Measurements from ENCODE around the gene HAGH. TPM values are rescaled to one million over a fixed set of nuclear protein-coding genes. Genes with fewer than 3 reads are reported as not detected.

The HAGH gene
- total RNA-seq, 1 donor from 2014 or later = 35.9 TPM

DNA sequence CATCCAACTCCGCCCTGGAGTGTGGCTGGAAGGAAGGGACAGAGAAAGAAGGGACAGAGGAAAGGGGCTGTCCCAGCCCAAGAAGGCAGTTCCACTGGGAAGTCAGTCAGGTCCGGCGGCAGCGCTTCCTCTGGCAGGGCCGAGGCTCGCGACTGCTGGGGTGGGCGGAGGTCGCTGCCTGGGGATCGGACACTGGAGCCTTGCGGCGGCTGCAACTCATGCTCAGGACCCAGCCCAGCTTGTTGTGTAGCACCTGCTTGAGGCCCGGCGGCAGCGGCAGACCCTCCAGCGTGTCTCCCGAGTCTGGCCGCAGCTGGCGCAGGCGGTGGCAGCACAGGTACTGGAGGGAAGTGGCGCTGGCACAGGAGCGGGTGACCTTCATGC is 49.6 kb downstream of the HAGH start:
- Histone ChIP-seq H2AFZ (ENCODE audit: low read depth, low read length) (no peak overlapping the region), H3K9me3 (ENCODE audit: insufficient read depth, low read depth, low read length) (no peaks in the 10 kb centered on the region), H3K9ac (ENCODE audit: low read length) (no peak overlapping the region), H4K20me1 (ENCODE audit: insufficient read depth, low read length) (peaks cover 48% of the 10 kb centered on the region), H3K4me2 (ENCODE audit: low read length) (no peak overlapping the region), H3K27me3 (ENCODE audit: insufficient read depth, low read length) (no peaks in the 10 kb centered on the region), H3K79me2 (ENCODE audit: insufficient read depth, low read length) (peaks cover 54% of the 10 kb centered on the region), H3K27ac (ENCODE audit: low read depth, low read length) (no peak overlapping the region), H3K36me3 (ENCODE audit: insufficient read depth, low read length) (no peaks in the 10 kb centered on the region), H3K4me3 (ENCODE audit: insufficient read depth, low read depth, low read length) (no peak overlapping the region), H3K4me1 (ENCODE audit: insufficient read depth, low read length) (peaks cover 22% of the 10 kb centered on the region)
- H3K27ac Mint-ChIP-seq (ENCODE audit: unreplicated experiment) = no peak overlapping the region
- no peaks in the 10 kb centered on the region for H3K27me3 Mint-ChIP-seq (ENCODE audit: low read depth, unreplicated experiment)
- no peaks in the 10 kb centered on the region for H3K9me3 Mint-ChIP-seq (ENCODE audit: unreplicated experiment)
- H3K4me3 Mint-ChIP-seq (ENCODE audit: unreplicated experiment) = no peak overlapping the region
- FAIRE-seq (no peak), DNase-seq (ENCODE audit: low read depth) (no peak)
- no peak for TF ChIP-seq EZH2 (IDR thresholded peaks at IDR 0.05; ENCODE audit: insufficient read depth, low read length)
- TF ChIP-seq, protein P1, sequence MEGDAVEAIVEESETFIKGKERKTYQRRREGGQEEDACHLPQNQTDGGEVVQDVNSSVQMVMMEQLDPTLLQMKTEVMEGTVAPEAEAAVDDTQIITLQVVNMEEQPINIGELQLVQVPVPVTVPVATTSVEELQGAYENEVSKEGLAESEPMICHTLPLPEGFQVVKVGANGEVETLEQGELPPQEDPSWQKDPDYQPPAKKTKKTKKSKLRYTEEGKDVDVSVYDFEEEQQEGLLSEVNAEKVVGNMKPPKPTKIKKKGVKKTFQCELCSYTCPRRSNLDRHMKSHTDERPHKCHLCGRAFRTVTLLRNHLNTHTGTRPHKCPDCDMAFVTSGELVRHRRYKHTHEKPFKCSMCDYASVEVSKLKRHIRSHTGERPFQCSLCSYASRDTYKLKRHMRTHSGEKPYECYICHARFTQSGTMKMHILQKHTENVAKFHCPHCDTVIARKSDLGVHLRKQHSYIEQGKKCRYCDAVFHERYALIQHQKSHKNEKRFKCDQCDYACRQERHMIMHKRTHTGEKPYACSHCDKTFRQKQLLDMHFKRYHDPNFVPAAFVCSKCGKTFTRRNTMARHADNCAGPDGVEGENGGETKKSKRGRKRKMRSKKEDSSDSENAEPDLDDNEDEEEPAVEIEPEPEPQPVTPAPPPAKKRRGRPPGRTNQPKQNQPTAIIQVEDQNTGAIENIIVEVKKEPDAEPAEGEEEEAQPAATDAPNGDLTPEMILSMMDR (IDR thresholded peaks at IDR 0.05; ENCODE audit: insufficient read depth, low read depth, low read length) = no peak
- peaks cover 13% of the 10 kb centered on the region for H3K4me1 Mint-ChIP-seq (ENCODE audit: low read depth, unreplicated experiment)
- H3K36me3 Mint-ChIP-seq (ENCODE audit: low read depth, unreplicated experiment) = peaks cover 2% of the 10 kb centered on the region

DNA sequence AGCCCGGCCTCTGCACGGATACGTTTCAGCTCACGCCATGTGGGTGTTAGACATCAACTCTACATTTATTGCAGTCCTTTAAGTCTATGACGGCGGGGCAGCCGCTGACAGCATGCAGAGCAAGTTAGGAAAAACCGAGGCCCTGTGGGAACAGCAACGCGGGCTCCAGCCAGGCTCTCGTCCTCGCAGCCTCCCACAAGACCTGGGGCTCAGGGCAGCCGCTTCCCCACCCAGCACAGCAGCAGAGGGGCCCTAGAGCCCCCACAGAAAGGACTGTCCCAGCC is 50.0 kb downstream of the HAGH start:
- Mint-ChIP-seq H3K27me3 (ENCODE audit: low read depth, unreplicated experiment) (no peaks in the 10 kb centered on the region), H3K4me1 (ENCODE audit: low read depth, unreplicated experiment) (peaks cover 11% of the 10 kb centered on the region), H3K4me3 (ENCODE audit: unreplicated experiment) (no peak overlapping the region), H3K9me3 (ENCODE audit: unreplicated experiment) (no peaks in the 10 kb centered on the region), H3K27ac (ENCODE audit: unreplicated experiment) (no peak overlapping the region), H3K36me3 (ENCODE audit: low read depth, unreplicated experiment) (no peaks in the 10 kb centered on the region)
- Histone ChIP-seq H3K4me1 (ENCODE audit: insufficient read depth, low read length) (peaks cover 24% of the 10 kb centered on the region), H2AFZ (ENCODE audit: low read depth, low read length) (no peak overlapping the region), H3K9me3 (ENCODE audit: insufficient read depth, low read depth, low read length) (no peaks in the 10 kb centered on the region), H3K27ac (ENCODE audit: low read depth, low read length) (no peak overlapping the region), H4K20me1 (ENCODE audit: insufficient read depth, low read length) (peaks cover 48% of the 10 kb centered on the region), H3K79me2 (ENCODE audit: insufficient read depth, low read length) (peaks cover 53% of the 10 kb centered on the region), H3K4me3 (ENCODE audit: insufficient read depth, low read depth, low read length) (no peak overlapping the region), H3K36me3 (ENCODE audit: insufficient read depth, low read length) (no peaks in the 10 kb centered on the region), H3K27me3 (ENCODE audit: insufficient read depth, low read length) (no peaks in the 10 kb centered on the region), H3K4me2 (ENCODE audit: low read length) (no peak overlapping the region), H3K9ac (ENCODE audit: low read length) (no peak overlapping the region)
- TF ChIP-seq, protein P1 (IDR thresholded peaks at IDR 0.05; ENCODE audit: insufficient read depth, low read depth, low read length) = no peak
- no peak for TF ChIP-seq EZH2 (IDR thresholded peaks at IDR 0.05; ENCODE audit: insufficient read depth, low read length)
- FAIRE-seq (no peak), DNase-seq (ENCODE audit: low read depth) (no peak)

DNA sequence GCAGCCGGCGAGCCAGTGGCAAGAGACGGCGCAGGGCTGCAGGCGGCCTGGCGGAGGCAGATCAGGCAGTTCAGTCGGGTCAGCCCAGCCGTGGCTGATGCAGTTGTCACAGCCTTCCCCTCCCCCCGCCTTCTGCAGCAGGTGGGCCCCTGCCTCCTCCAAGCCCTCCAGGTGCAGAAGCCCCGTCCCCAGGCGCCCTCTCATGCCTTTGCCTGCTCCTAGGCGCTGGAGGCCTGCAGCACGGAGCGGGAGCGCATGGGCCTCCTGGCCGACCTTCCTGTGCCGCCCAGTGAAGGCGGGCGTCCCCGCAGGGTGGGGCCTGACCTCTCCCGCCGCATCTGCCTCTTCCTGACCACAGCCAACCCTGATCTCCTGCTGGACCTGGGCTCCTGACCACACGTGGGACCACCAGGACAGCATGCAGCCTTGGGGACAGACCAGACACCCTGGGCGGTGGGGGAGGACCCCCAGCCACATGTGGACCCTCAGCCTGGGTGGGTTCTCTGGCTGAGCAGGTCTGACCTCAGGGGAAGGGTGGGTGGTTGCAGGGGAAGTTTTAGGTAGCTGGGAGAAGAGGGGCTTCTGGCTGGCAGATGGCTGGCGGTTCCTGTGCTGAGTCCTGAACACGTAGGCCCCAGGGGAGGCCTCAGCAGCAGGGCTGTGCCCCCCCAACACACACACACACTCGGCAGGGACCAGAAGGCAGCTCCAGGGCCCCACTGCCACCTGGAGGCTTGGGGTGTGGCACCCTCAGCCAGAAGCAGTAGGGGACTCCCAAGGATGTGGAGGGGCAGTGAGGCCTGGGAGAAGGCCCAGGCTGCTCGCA is 50.6 kb downstream of the HAGH start:
- Histone ChIP-seq H3K27ac (ENCODE audit: low read depth, low read length) (no peak overlapping the region), H3K79me2 (ENCODE audit: insufficient read depth, low read length) (peaks cover 47% of the 10 kb centered on the region), H2AFZ (ENCODE audit: low read depth, low read length) (no peak overlapping the region), H3K27me3 (ENCODE audit: insufficient read depth, low read length) (no peaks in the 10 kb centered on the region), H3K36me3 (ENCODE audit: insufficient read depth, low read length) (no peaks in the 10 kb centered on the region), H3K4me2 (ENCODE audit: low read length) (no peak overlapping the region), H3K9me3 (ENCODE audit: insufficient read depth, low read depth, low read length) (no peaks in the 10 kb centered on the region), H3K4me3 (ENCODE audit: insufficient read depth, low read depth, low read length) (no peak overlapping the region), H4K20me1 (ENCODE audit: insufficient read depth, low read length) (peaks cover 42% of the 10 kb centered on the region), H3K4me1 (ENCODE audit: insufficient read depth, low read length) (peaks cover 19% of the 10 kb centered on the region), H3K9ac (ENCODE audit: low read length) (no peak overlapping the region)
- FAIRE-seq (no peak), DNase-seq (ENCODE audit: low read depth) (no peak)
- H3K4me1 Mint-ChIP-seq (ENCODE audit: low read depth, unreplicated experiment) = peaks cover 5% of the 10 kb centered on the region
- no peak overlapping the region for H3K27ac Mint-ChIP-seq (ENCODE audit: unreplicated experiment)
- TF ChIP-seq, protein P1 (IDR thresholded peaks at IDR 0.05; ENCODE audit: insufficient read depth, low read depth, low read length) = no peak
- TF ChIP-seq EZH2 (IDR thresholded peaks at IDR 0.05; ENCODE audit: insufficient read depth, low read length) = no peak
- no peaks in the 10 kb centered on the region for H3K9me3 Mint-ChIP-seq (ENCODE audit: unreplicated experiment)
- H3K27me3 Mint-ChIP-seq (ENCODE audit: low read depth, unreplicated experiment) = no peaks in the 10 kb centered on the region
- H3K36me3 Mint-ChIP-seq (ENCODE audit: low read depth, unreplicated experiment) = no peaks in the 10 kb centered on the region
- H3K4me3 Mint-ChIP-seq (ENCODE audit: unreplicated experiment) = no peak overlapping the region
